Measurements from ENCODE around the gene APLP1. TPM values are rescaled to one million over a fixed set of nuclear protein-coding genes. Genes with fewer than 3 reads are reported as not detected.

Gene APLP1
- total and polyA plus RNA-seq, 2 of the 4 experiments (the other 2 are of a cell fraction), result 4.7 to 41.0 TPM

DNA sequence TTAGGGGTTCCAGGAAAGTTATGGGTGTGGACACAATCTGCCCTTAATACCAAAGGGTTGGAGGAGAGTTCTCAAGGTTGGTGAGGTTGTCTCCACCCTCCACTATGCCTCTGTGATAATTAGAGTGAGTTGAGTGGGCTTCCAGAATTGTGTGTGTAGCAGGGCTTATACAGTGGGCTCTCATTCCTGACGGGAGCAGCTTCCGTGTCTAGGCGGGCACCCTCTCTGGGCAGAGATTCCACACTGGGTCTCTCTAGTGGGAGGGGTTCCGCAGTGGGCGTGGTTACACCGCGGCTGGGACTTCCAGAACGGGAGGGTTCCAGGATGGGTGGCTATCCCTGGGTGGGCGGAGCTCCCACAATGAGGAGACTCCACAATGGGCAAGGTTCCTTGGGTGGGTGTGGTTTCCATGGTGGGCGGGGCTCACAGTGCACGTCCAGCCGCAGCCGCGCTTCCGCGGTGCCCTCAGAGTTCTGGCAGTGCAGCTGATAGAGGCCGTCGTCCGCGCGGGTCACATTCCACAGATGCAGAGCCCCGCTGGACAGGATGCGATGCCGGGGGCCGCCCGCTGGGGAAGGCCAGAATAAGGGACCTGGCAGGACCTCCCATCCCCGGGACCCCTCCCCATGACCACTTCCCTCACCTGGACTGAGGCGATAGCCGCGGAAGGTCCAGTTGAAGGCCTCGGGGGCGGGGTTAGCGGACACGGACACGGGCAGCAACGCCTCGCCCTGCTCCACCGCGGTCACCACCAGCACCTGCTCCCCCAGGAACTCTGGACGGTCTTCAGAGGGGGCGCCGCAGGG lies 24.5 kb upstream of the APLP1 start:
- Histone ChIP-seq H2AK9ac (replicated peaks; ENCODE audit: low read depth, low read length, poor library complexity) (no peak overlapping the region), H4K20me1 (ENCODE audit: insufficient read depth, low read length) (no peaks in the 10 kb centered on the region), H3K4me3 (ENCODE audit: insufficient read depth, low read depth, low read length) (no peak overlapping the region), H3K14ac (replicated peaks; ENCODE audit: low read depth, low read length) (no peak overlapping the region), H3K27ac (ENCODE audit: insufficient read depth, low read length) (no peak overlapping the region), H4K5ac (ENCODE audit: low read depth, low read length) (no peak overlapping the region), H3K23ac (ENCODE audit: low read depth, low read length) (no peak overlapping the region), H3K4me1 (ENCODE audit: control insufficient read depth, insufficient read depth, low read length) (peaks cover 4% of the 10 kb centered on the region; the same call in 1 of the 2 replicates), H3K36me3 (ENCODE audit: control insufficient read depth, insufficient read depth, low read length) (no peaks in the 10 kb centered on the region), H3K18ac (ENCODE audit: low read depth, low read length) (no peak overlapping the region), H2BK120ac (ENCODE audit: low read depth, low read length) (no peak overlapping the region), H3K56ac (ENCODE audit: extremely low read depth, insufficient read depth, low read length) (no peak overlapping the region), H4K91ac (ENCODE audit: insufficient read depth, low read depth, low read length) (no peak overlapping the region), H2BK5ac (ENCODE audit: low read depth, low read length, poor library complexity, severe bottlenecking) (no peak overlapping the region), H2BK15ac (ENCODE audit: low read depth, low read length) (no peak overlapping the region), H4K8ac (ENCODE audit: low read depth in 2 of 2, low read length in 2 of 2) (no peak overlapping the region), H2BK20ac (ENCODE audit: low read depth, low read length) (no peak overlapping the region), H3K79me1 (ENCODE audit: low read depth in 1 of 2, low read length in 2 of 2) (no peaks in the 10 kb centered on the region), H2AFZ (replicated peaks; ENCODE audit: low read length, poor library complexity) (no peak overlapping the region), H3K9me3 (ENCODE audit: control insufficient read depth, insufficient read depth, low read length) (peaks cover 13% of the 10 kb centered on the region), H3K4me2 (ENCODE audit: low read depth, low read length) (no peak overlapping the region), H3K4ac (ENCODE audit: low read depth, low read length) (no peak overlapping the region), H2AK5ac (ENCODE audit: low read depth, low read length) (no peak overlapping the region), H3K27me3 (ENCODE audit: control insufficient read depth, insufficient read depth, low read length) (peaks cover 46% of the 10 kb centered on the region), H3K9ac (ENCODE audit: low read depth, low read length) (no peak overlapping the region), H3K9me1 (ENCODE audit: insufficient read depth, low read length) (no peaks in the 10 kb centered on the region)
- dilution Hi-C loops (cut with HindIII; ENCODE audit: low sequenced_read_pairs, unreplicated experiment) (no loop called here), in situ Hi-C loops (cut with MboI; ENCODE audit: low sequenced_read_pairs) (no loop called here), intact Hi-C loops (cut with micrococcal nuclease) (no loop called here)
- WGBS, 2 experiments (ENCODE audit: extremely low coverage in 2 of 2, insufficient read length in 1 of 2), result 17% methylated on average over 9 of the region's 42 CpGs; no CpG with 5 or more reads in 1 of the 2 experiments
- TF ChIP-seq NFE2L2 (IDR thresholded peaks at IDR 0.05; ENCODE audit: low read depth, low read length) (no peak), RCOR1 (IDR thresholded peaks at IDR 0.05; ENCODE audit: insufficient replicate concordance, low read length) (no peak), FOS (IDR thresholded peaks at IDR 0.05; ENCODE audit: low read depth, low read length) (no peak), RFX5 (IDR thresholded peaks at IDR 0.05; ENCODE audit: low read depth, low read length) (no peak), MAZ (IDR thresholded peaks at IDR 0.05; ENCODE audit: borderline replicate concordance, low read depth, low read length) (no peak), SMC3 (IDR thresholded peaks at IDR 0.05; ENCODE audit: low read depth, low read length) (no peak), RAD21 (IDR thresholded peaks at IDR 0.05; ENCODE audit: low read length) (no peak), CHD1 (IDR thresholded peaks at IDR 0.05; ENCODE audit: low read depth, low read length) (no peak), POLR2A (IDR thresholded peaks at IDR 0.05; ENCODE audit: low read depth, low read length) (no peak), MXI1 (IDR thresholded peaks at IDR 0.05; ENCODE audit: borderline replicate concordance, low read depth, low read length) (no peak), BHLHE40 (IDR thresholded peaks at IDR 0.05; ENCODE audit: low read depth, low read length) (no peak), CEBPB (IDR thresholded peaks at IDR 0.05; ENCODE audit: low read depth, low read length) (no peak), MAFK (IDR thresholded peaks at IDR 0.05; ENCODE audit: low read depth, low read length) (no peak)
- TF ChIP-seq, protein P1, sequence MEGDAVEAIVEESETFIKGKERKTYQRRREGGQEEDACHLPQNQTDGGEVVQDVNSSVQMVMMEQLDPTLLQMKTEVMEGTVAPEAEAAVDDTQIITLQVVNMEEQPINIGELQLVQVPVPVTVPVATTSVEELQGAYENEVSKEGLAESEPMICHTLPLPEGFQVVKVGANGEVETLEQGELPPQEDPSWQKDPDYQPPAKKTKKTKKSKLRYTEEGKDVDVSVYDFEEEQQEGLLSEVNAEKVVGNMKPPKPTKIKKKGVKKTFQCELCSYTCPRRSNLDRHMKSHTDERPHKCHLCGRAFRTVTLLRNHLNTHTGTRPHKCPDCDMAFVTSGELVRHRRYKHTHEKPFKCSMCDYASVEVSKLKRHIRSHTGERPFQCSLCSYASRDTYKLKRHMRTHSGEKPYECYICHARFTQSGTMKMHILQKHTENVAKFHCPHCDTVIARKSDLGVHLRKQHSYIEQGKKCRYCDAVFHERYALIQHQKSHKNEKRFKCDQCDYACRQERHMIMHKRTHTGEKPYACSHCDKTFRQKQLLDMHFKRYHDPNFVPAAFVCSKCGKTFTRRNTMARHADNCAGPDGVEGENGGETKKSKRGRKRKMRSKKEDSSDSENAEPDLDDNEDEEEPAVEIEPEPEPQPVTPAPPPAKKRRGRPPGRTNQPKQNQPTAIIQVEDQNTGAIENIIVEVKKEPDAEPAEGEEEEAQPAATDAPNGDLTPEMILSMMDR (conservative IDR thresholded peaks at IDR 0.05; ENCODE audit: low read depth, low read length), result no peak
- TF ChIP-seq, protein P2, sequence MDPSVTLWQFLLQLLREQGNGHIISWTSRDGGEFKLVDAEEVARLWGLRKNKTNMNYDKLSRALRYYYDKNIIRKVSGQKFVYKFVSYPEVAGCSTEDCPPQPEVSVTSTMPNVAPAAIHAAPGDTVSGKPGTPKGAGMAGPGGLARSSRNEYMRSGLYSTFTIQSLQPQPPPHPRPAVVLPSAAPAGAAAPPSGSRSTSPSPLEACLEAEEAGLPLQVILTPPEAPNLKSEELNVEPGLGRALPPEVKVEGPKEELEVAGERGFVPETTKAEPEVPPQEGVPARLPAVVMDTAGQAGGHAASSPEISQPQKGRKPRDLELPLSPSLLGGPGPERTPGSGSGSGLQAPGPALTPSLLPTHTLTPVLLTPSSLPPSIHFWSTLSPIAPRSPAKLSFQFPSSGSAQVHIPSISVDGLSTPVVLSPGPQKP (IDR thresholded peaks at IDR 0.05; ENCODE audit: borderline replicate concordance, low read depth, low read length), result no peak
- TF ChIP-seq, protein P3, sequence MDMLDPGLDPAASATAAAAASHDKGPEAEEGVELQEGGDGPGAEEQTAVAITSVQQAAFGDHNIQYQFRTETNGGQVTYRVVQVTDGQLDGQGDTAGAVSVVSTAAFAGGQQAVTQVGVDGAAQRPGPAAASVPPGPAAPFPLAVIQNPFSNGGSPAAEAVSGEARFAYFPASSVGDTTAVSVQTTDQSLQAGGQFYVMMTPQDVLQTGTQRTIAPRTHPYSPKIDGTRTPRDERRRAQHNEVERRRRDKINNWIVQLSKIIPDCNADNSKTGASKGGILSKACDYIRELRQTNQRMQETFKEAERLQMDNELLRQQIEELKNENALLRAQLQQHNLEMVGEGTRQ (IDR thresholded peaks at IDR 0.05; ENCODE audit: low read depth, low read length), result no peak
- POLR2A ChIA-PET (ENCODE audit: unreplicated experiment), result no interaction called here
- DNase-seq (no peak), ATAC-seq (ENCODE audit: low read depth) (peak; percentile 35)
- CTCF ChIA-PET, result no interaction called here
- no TSS peak for BruUV-seq (replicated peaks)

All from IMR-90 (cell line).